Measurements from ENCODE around the gene KLF2. TPM values are rescaled to one million over a fixed set of nuclear protein-coding genes. Genes with fewer than 3 reads are reported as not detected.
A peak's percentile ranks its signal among the peaks of the same experiment; 100 is the strongest.
"Not testable (repeated sequence)": the region's sequence is repeated elsewhere in the genome, so short reads cannot be mapped to it uniquely, and the experiment has no call there.

The KLF2 gene
- total RNA-seq, 2 experiments from 2014 or later: 410 to 423 TPM

GRCh38 chr19:16342002-16342715 lies 17.5 kb downstream of the KLF2 start:
- H3K27me3 Mint-ChIP-seq: peaks cover 2% of the 10 kb centered on the region
- DNase-seq: peak; percentile 67
- peaks cover 67% of the 10 kb centered on the region for H3K4me1 Mint-ChIP-seq
- CTCF ChIA-PET: interaction anchor here (0.5 to 3.0 kb wide), 11 partner anchors 8 to 96 kb away, joined by 3 to 15 read pairs (median 4); no protein-coding TSS in a partner anchor
- H3K36me3 Mint-ChIP-seq (ENCODE audit: low read depth): peaks cover 12% of the 10 kb centered on the region
- peaks cover 2% of the 10 kb centered on the region for H3K9me3 Mint-ChIP-seq
- peak overlapping the region; percentile 33 for H3K4me3 Mint-ChIP-seq
- POLR2A ChIA-PET: interaction anchor here (0.6 to 29.2 kb wide), 3 partner anchors 15 to 287 kb away, joined by 3 to 3221 read pairs (median 423); partner anchors contain the start of gene KLF2
- H3K27ac Mint-ChIP-seq: peak overlapping the region; percentile 88

- no peak for DNase-seq
- H3K4me1 Mint-ChIP-seq: peaks cover 65% of the 10 kb centered on the region
- peaks cover 2% of the 10 kb centered on the region for H3K27me3 Mint-ChIP-seq
- peaks cover 12% of the 10 kb centered on the region for H3K36me3 Mint-ChIP-seq (ENCODE audit: low read depth)
- H3K4me3 Mint-ChIP-seq: no peak overlapping the region
- POLR2A ChIA-PET: interaction anchor here (13.0 to 29.2 kb wide), 2 partner anchors 16 to 24 kb away, joined by 423 to 3221 read pairs; partner anchors contain the start of gene KLF2
- CTCF ChIA-PET: interaction anchor here (1.2 to 3.0 kb wide), 9 partner anchors 9 to 97 kb away, joined by 3 to 15 read pairs (median 7); no protein-coding TSS in a partner anchor
- peak overlapping the region; percentile 88 for H3K27ac Mint-ChIP-seq
- H3K9me3 Mint-ChIP-seq: peaks cover 2% of the 10 kb centered on the region
These were observed 18.5 kb downstream of the KLF2 start for GRCh38 chr19:16343156-16343555.

GRCh38 chr19:16345457-16345856 lies 20.8 kb downstream of the KLF2 start:
- H3K27ac Mint-ChIP-seq: no peak overlapping the region
- H3K27me3 Mint-ChIP-seq: peaks cover 6% of the 10 kb centered on the region
- DNase-seq: no peak
- POLR2A ChIA-PET: interaction anchor here (13.0 to 29.2 kb wide), 2 partner anchors 18 to 22 kb away, joined by 423 to 3221 read pairs; partner anchors contain the start of gene KLF2
- CTCF ChIA-PET: interaction anchor here (2.1 kb wide), 1 partner anchor 37 kb away, joined by 6 read pairs; no protein-coding TSS in a partner anchor
- no peak overlapping the region for H3K4me3 Mint-ChIP-seq
- H3K9me3 Mint-ChIP-seq: peaks cover 2% of the 10 kb centered on the region
- peaks cover 55% of the 10 kb centered on the region for H3K4me1 Mint-ChIP-seq
- H3K36me3 Mint-ChIP-seq (ENCODE audit: low read depth): peaks cover 14% of the 10 kb centered on the region

GRCh38 chr19:16347099-16347498 lies 22.5 kb downstream of the KLF2 start:
- not testable (repeated sequence) for DNase-seq, H3K4me3 Mint-ChIP-seq, H3K9me3 Mint-ChIP-seq, H3K27me3 Mint-ChIP-seq, H3K27ac Mint-ChIP-seq
- CTCF ChIA-PET: interaction anchor here (0.6 to 1.5 kb wide), 3 partner anchors 35 to 80 kb away, joined by 3 to 7 read pairs (median 3); no protein-coding TSS in a partner anchor
- Mint-ChIP-seq H3K4me1 (peaks cover 57% of the 10 kb centered on the region), H3K36me3 (ENCODE audit: low read depth) (peaks cover 18% of the 10 kb centered on the region)
- POLR2A ChIA-PET: interaction anchor here (2.0 to 29.2 kb wide), 3 partner anchors 9 to 20 kb away, joined by 12 to 3221 read pairs (median 423); partner anchors contain the start of gene KLF2

- H3K9me3 Mint-ChIP-seq: no peaks in the 10 kb centered on the region
- ChIA-PET CTCF (interaction anchor here (1.1 to 1.5 kb wide), 4 partner anchors 9 to 39 kb away, joined by 3 to 7 read pairs (median 3); no protein-coding TSS in a partner anchor), POLR2A (interaction anchor here (2.0 to 29.2 kb wide), 3 partner anchors 9 to 20 kb away, joined by 12 to 3221 read pairs (median 423); partner anchors contain the start of gene KLF2)
- no peak overlapping the region for H3K4me3 Mint-ChIP-seq
- peaks cover 17% of the 10 kb centered on the region for H3K36me3 Mint-ChIP-seq (ENCODE audit: low read depth)
- no peak overlapping the region for H3K27ac Mint-ChIP-seq
- peaks cover 6% of the 10 kb centered on the region for H3K27me3 Mint-ChIP-seq
- DNase-seq: no peak
- peaks cover 54% of the 10 kb centered on the region for H3K4me1 Mint-ChIP-seq
These were observed 23.1 kb downstream of the KLF2 start for GRCh38 chr19:16347706-16348105.

- H3K4me3 Mint-ChIP-seq: no peak overlapping the region
- peak overlapping the region; percentile 77 for H3K27ac Mint-ChIP-seq
- H3K36me3 Mint-ChIP-seq (ENCODE audit: low read depth): peaks cover 24% of the 10 kb centered on the region
- H3K4me1 Mint-ChIP-seq: peaks cover 56% of the 10 kb centered on the region
- peaks cover 6% of the 10 kb centered on the region for H3K27me3 Mint-ChIP-seq
- H3K9me3 Mint-ChIP-seq: no peaks in the 10 kb centered on the region
- POLR2A ChIA-PET: interaction anchor here (1.3 to 34.9 kb wide), 7 partner anchors 11 to 33 kb away, joined by 3 to 3221 read pairs (median 409); partner anchors contain the start of gene KLF2
- CTCF ChIA-PET: interaction anchor here (2.1 kb wide), 1 partner anchor 33 kb away, joined by 11 read pairs; no protein-coding TSS in a partner anchor
- no peak for DNase-seq
These were observed 25.0 kb downstream of the KLF2 start for GRCh38 chr19:16349551-16350152.

GRCh38 chr19:16351133-16351809 lies 26.6 kb downstream of the KLF2 start:
- peak overlapping the region; percentile 43 for H3K4me3 Mint-ChIP-seq
- ChIA-PET POLR2A (interaction anchor here (0.8 to 34.9 kb wide), 6 partner anchors 9 to 275 kb away, joined by 3 to 3221 read pairs (median 23); partner anchors contain the start of genes KLF2 and TPM4), CTCF (interaction anchor here (0.6 to 2.1 kb wide), 15 partner anchors 10 to 1260 kb away, joined by 3 to 15 read pairs (median 5); partner anchors contain the start of gene FAM32A)
- peak; percentile 41 for DNase-seq
- H3K4me1 Mint-ChIP-seq: peaks cover 62% of the 10 kb centered on the region
- H3K9me3 Mint-ChIP-seq: no peaks in the 10 kb centered on the region
- peaks cover 29% of the 10 kb centered on the region for H3K36me3 Mint-ChIP-seq (ENCODE audit: low read depth)
- H3K27ac Mint-ChIP-seq: peak overlapping the region; percentile 83
- peaks cover 6% of the 10 kb centered on the region for H3K27me3 Mint-ChIP-seq

- ChIA-PET POLR2A (interaction anchor here (1.3 to 34.9 kb wide), 3 partner anchors 14 to 28 kb away, joined by 6 to 3221 read pairs (median 409); partner anchors contain the start of gene KLF2), CTCF (interaction anchor here (1.0 to 1.1 kb wide), 4 partner anchors 13 to 28 kb away, joined by 3 to 4 read pairs (median 3); no protein-coding TSS in a partner anchor)
- DNase-seq: no peak
- Mint-ChIP-seq H3K36me3 (ENCODE audit: low read depth) (peaks cover 57% of the 10 kb centered on the region), H3K27me3 (no peaks in the 10 kb centered on the region), H3K9me3 (no peaks in the 10 kb centered on the region), H3K4me3 (no peak overlapping the region), H3K4me1 (peaks cover 80% of the 10 kb centered on the region), H3K27ac (peak overlapping the region; percentile 69)
These were observed 30.8 kb downstream of the KLF2 start for GRCh38 chr19:16355293-16356043.

- H3K27ac Mint-ChIP-seq: peak overlapping the region; percentile 85
- H3K27me3 Mint-ChIP-seq: no peaks in the 10 kb centered on the region
- peaks cover 65% of the 10 kb centered on the region for H3K36me3 Mint-ChIP-seq (ENCODE audit: low read depth)
- H3K4me1 Mint-ChIP-seq: peaks cover 83% of the 10 kb centered on the region
- H3K9me3 Mint-ChIP-seq: no peaks in the 10 kb centered on the region
- no peak overlapping the region for H3K4me3 Mint-ChIP-seq
- CTCF ChIA-PET: no interaction called here
- DNase-seq: no peak
- POLR2A ChIA-PET: interaction anchor here (2.7 to 34.9 kb wide), 3 partner anchors 11 to 24 kb away, joined by 11 to 3221 read pairs (median 409); partner anchors contain the start of gene KLF2
These were observed 33.8 kb downstream of the KLF2 start for GRCh38 chr19:16358456-16358855.

- Mint-ChIP-seq H3K4me3 (no peak overlapping the region), H3K36me3 (ENCODE audit: low read depth) (peaks cover 67% of the 10 kb centered on the region), H3K9me3 (no peaks in the 10 kb centered on the region), H3K27me3 (no peaks in the 10 kb centered on the region), H3K4me1 (peaks cover 89% of the 10 kb centered on the region), H3K27ac (peak overlapping the region; percentile 85)
- DNase-seq: no peak
- POLR2A ChIA-PET: interaction anchor here (2.7 to 34.9 kb wide), 4 partner anchors 8 to 24 kb away, joined by 11 to 3221 read pairs (median 224); partner anchors contain the start of gene KLF2
- CTCF ChIA-PET: interaction anchor here (2.4 kb wide), 1 partner anchor 28 kb away, joined by 8 read pairs; no protein-coding TSS in a partner anchor
These were observed 34.4 kb downstream of the KLF2 start for GRCh38 chr19:16359074-16359473.

- CTCF ChIA-PET: interaction anchor here (0.7 to 5.3 kb wide), 5 partner anchors 10 to 31 kb away, joined by 3 to 41 read pairs (median 8); no protein-coding TSS in a partner anchor
- POLR2A ChIA-PET: interaction anchor here (2.7 to 34.9 kb wide), 4 partner anchors 9 to 25 kb away, joined by 11 to 3221 read pairs (median 224); partner anchors contain the start of gene KLF2
- H3K27ac Mint-ChIP-seq: peak overlapping the region; percentile 85
- H3K9me3 Mint-ChIP-seq: no peaks in the 10 kb centered on the region
- peaks cover 61% of the 10 kb centered on the region for H3K36me3 Mint-ChIP-seq (ENCODE audit: low read depth)
- peaks cover 91% of the 10 kb centered on the region for H3K4me1 Mint-ChIP-seq
- no peak overlapping the region for H3K4me3 Mint-ChIP-seq
- H3K27me3 Mint-ChIP-seq: no peaks in the 10 kb centered on the region
- DNase-seq: no peak
These were observed 35.3 kb downstream of the KLF2 start for GRCh38 chr19:16359964-16360363.
